KOPT-K1 (cell line): ENCODE measurements around the gene MR1.

ENCODE experiments used
- H3K27ac ChIP-seq: fragments of 200-600 bp; sonication (generic); 2 replicates; pipeline ENCODE4 v1.5.1; 2016; ENCODE audit warnings: antibody characterized with exemption, mild to moderate bottlenecking, low read depth, low read length; ENCODE audit not compliant: poor library complexity, severe bottlenecking
- H3K36me3 ChIP-seq: fragments of 200-600 bp; sonication (generic); 2 replicates; pipeline ENCODE4 v1.5.1; 2017; ENCODE audit warnings: antibody characterized with exemption, mild to moderate bottlenecking, low read length, moderate library complexity; ENCODE audit not compliant: insufficient read depth
- H3K9me3 ChIP-seq: fragments of 200-600 bp; sonication (generic); 2 replicates; pipeline ENCODE4 v1.5.1; 2017; ENCODE audit warnings: antibody characterized with exemption, low read length, mild to moderate bottlenecking; ENCODE audit not compliant: insufficient read depth, poor library complexity, severe bottlenecking

Gene MR1

DNA sequence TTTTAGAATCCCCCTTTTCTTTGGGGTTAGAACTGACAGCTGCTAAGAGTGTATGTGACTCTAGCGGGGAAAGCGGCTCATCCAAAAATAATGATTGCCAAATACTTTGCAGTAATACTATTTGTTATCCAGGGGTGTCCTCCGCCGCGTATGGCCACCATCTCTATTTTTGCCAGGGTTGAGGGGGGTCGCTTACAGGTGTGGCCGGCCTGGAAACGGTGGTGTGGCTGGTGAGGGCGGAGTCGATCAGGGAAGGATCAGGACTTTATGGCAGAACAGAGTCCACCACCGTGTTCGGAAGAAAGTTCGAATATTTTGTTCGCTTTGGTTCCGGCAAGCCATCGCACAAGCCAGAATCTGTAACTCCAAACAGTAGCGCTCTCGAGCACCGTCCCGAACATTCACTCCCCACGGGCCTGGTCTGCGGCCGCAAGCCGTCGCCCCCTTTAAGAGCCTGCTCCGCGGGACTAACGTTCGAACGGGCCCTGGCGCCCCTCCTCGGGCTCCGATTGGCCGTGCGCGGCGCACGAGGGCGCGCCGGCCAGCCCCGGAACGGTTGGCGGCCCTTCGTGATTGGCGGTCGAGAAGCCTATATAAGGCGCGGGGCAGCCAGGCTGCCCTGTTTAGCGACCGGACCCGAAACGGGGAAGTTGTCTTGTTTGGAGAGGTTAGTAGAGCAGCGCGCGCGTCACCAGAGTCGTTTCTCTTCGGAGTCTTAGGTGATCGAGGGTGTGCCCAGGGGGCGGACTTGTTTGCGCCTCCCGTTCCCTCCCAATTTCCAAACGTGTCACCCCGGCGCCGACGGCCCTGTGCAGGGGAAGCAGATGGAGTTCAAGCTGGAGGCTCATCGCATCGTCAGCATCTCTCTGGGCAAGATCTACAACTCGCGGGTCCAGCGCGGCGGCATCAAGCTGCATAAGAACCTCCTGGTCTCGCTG lies 54.6 kb downstream of the MR1 start, which contains the start of gene IER5:
TSS of gene IER5 (plus strand) at position 622 of the 938 bp plus-strand sequence. CDS start at position 825, 203 bp downstream.
- Histone ChIP-seq H3K36me3 (peaks cover 24% of the 10 kb centered on the region), H3K9me3 (no peaks in the 10 kb centered on the region), H3K27ac (peak within 1 kb of the TSS; percentile 75)

DNA sequence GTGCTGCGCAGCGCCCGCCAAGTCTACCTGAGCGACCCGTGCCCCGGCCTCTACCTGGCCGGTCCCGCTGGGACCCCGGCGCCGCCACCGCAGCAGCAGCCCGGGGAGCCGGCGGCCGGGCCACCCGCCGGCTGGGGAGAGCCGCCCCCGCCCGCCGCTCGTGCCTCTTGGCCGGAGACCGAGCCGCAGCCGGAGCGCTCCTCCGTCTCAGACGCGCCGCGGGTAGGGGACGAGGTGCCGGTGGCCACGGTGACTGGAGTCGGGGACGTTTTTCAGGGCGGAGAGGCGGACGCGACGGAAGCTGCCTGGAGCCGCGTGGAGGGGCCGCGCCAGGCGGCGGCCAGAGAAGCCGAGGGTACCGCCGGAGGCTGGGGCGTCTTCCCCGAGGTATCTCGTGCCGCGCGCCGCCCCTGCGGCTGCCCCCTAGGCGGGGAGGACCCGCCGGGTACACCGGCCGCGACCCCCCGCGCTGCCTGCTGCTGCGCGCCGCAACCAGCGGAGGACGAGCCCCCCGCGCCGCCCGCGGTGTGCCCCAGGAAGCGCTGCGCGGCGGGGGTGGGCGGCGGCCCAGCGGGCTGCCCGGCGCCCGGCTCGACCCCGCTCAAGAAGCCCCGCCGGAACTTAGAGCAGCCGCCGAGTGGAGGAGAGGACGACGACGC lies 55.4 kb downstream of the MR1 start:
- H3K27ac ChIP-seq = peak overlapping the region; percentile 75
- peaks cover 31% of the 10 kb centered on the region for H3K36me3 ChIP-seq
- no peaks in the 10 kb centered on the region for H3K9me3 ChIP-seq

DNA sequence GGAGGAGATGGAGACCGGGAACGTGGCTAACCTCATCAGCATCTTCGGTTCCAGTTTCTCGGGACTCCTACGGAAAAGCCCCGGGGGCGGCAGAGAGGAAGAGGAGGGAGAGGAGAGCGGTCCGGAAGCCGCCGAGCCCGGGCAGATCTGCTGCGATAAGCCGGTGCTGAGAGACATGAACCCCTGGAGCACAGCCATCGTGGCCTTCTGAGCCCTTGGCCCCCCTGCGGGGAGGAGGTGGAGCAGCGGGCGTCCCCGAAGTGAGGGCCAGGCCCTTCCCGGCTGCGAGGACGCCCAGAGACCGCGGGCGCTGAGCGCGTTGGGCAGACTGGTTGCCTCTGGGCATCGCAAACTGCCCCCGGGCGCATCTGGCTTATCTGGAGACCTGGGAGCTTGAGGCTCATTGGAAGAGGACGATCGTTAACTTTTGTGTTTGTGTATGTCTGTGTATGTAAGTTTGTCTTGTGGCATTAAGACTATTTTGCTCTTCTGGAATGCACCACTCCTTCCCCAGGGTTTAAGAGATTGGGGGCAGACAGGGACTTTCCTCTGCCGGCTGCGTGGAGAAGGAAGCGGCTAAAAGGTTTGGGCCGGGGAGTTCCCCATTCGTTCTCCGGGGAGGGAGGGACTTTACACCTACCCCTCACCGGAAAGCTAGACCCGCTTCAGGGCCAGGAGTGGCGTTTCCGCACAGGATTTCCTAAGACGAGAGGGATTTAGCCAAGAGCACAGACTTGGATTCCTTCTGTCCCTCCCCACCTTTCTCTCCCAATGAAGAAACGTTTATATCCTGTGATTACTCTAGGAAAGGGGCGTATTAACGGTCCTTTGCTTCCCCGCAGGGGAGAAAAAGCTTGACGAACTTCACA lies 56.1 kb downstream of the MR1 start:
- Histone ChIP-seq H3K27ac (peak overlapping the region; percentile 75), H3K36me3 (peaks cover 39% of the 10 kb centered on the region), H3K9me3 (no peaks in the 10 kb centered on the region)

DNA sequence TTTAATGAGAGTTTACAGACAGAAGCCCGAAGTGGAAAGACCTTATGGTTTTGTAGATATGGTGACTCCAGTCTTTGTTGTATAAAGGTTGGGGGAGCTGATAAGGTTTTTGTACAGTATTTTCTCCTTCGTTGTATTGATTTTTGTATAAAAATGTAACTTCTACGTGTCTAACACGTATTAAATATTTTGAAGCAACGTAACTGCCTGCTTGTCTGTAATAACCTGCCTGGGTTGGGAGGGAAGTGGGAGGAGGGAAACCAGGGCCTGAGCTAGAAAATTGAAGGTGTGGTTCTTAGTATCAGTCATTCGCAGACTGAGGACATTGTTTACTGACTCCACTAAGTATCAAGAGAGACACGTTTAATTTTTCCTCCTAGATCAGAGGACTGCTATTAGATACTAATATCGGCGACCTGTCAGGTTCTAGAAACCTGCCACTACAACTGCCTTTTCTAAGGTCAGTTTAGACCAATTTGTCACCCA lies 56.9 kb downstream of the MR1 start:
- Histone ChIP-seq H3K36me3 (peaks cover 43% of the 10 kb centered on the region), H3K9me3 (no peaks in the 10 kb centered on the region), H3K27ac (peak overlapping the region; percentile 75)

DNA sequence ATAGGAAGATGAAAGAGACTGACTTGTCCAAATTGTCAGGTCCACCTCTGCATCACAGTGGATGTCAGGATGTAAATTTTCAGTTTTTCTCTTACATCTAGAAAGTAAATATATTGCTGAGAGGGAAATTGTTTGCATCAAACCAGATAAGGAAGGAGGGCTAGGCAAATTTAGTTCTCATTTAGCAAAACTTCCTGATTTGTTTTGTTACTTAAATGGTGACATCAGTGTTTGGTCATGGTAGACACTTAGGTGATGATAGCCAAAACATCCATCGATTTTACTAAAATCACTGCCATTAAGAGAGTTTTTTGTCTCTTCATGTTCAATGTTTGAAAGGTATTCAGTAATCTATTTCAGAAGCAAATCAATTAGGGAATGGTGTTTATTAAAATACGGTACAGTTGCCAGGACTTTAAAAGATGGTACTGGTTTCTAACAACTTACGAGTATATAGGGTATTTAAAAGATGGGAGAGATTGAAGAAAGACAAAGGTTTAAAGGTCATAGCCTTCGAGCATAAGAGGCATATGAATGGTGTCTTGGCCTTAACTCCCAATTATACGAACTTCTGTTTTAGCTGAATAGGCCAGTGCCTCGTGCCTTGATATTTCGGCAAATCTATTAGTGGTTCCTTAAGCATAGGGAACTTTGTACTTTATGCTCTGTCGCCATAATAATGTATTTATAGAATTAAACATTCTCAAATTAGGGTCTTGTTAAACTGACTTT lies 57.7 kb downstream of the MR1 start:
- H3K9me3 ChIP-seq = no peaks in the 10 kb centered on the region
- peaks cover 43% of the 10 kb centered on the region for H3K36me3 ChIP-seq
- H3K27ac ChIP-seq = no peak overlapping the region

DNA sequence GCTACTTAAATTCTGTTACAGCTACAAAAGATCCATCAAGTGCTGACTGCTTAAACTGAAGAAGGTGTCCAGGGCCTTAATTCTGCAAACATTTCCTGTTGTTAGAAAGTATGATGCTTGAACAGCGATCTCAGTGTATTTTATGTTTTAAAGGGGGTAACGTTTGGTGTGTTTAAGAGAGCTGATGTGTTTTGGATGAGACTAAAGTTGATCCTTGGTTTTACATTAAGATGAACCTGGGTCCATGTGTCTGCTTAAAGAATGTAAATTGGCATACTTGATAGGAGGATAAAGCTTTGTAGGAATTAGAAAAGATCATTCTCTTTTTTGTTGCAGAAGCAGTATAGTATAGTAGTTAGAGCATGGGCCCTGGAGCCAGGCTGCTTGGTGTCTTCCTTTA lies 58.3 kb downstream of the MR1 start:
- H3K9me3 ChIP-seq = no peaks in the 10 kb centered on the region
- peaks cover 43% of the 10 kb centered on the region for H3K36me3 ChIP-seq
- H3K27ac ChIP-seq = no peak overlapping the region

DNA sequence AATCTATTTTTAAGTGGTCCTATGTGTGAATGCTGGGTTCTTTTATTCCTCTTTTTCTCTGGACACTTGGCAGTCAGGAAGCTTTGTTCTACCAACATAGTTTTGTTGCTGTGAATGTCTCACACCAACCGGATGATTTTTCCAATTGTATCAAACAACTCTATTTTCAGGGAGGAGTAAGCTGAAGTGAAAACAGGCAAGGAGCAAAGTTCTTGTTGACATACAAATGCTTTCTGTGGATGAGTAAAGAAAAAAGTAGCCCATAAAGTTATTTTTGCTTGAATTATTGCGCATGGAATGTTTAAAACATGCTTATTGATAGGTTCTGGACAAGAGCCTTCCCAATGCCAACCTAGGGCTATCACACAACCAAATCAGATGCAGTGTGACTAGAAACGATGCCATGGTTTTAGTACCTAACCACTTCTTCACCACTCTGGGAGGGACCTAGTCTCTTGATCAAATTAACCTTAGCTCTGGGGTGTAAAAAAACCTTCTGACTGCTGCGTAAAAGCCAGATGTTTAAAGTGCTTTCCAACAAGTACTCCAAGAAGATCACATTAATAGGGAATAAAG lies 59.2 kb downstream of the MR1 start:
- Histone ChIP-seq H3K36me3 (peaks cover 43% of the 10 kb centered on the region), H3K27ac (no peak overlapping the region), H3K9me3 (no peaks in the 10 kb centered on the region)

DNA sequence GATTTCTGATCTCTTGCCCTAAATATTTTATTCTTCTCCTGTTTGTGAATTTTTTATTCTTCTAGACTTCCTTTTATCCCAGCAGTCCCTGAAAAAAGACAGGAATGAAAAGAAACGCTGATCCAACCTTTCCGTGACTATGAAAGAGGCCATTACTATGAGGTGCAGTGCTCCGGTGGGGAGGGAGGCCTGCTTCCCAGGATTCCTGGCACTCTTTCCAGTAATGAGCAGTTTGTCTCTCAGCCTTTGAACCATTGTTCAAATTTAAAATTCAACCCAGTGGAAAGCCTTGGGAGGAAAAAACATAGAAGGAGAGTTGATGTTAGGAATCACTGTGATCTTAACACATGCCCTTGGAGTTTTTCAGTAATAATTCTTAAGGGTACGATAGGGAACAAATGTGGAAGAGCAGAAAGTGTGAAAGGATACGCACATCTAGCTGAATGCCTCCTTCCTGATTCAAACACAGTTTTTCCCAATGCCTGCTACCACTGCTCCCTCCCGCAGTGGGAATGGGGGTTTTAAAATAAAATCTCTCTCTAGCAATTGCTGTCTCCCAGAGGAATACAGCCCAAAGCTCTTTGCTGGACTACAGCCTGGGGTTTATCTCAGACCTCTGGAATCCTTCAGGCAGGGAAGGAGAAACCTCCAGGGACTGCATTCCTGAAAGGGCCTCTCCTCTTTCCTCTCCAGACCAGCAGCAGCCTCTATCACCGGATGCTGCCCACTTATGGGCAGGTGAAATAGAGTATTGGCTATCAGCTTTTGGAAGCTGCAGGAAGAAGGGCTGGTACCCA lies 60.8 kb downstream of the MR1 start:
- H3K9me3 ChIP-seq = no peaks in the 10 kb centered on the region
- H3K27ac ChIP-seq = no peak overlapping the region
- peaks cover 43% of the 10 kb centered on the region for H3K36me3 ChIP-seq

DNA sequence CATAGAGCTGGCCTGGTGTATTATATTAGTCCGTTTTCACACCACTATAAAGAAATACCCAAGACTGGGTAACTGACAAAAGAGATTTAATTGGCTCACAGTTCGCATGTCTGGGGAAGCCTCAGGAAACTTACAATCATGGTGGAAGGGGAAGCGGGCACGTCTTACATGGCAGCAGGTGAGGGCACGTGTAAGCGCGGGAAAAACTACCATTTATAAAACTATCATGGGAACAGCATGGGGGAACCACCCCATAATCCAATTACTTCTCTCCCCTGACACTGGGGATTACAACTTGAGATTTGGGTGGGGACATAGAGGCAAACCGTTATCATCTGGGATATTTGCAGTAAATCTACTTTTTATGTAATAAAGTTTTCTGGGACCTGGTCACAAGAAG lies 61.5 kb downstream of the MR1 start:
- no peak overlapping the region for H3K27ac ChIP-seq
- no peaks in the 10 kb centered on the region for H3K9me3 ChIP-seq
- peaks cover 43% of the 10 kb centered on the region for H3K36me3 ChIP-seq

DNA sequence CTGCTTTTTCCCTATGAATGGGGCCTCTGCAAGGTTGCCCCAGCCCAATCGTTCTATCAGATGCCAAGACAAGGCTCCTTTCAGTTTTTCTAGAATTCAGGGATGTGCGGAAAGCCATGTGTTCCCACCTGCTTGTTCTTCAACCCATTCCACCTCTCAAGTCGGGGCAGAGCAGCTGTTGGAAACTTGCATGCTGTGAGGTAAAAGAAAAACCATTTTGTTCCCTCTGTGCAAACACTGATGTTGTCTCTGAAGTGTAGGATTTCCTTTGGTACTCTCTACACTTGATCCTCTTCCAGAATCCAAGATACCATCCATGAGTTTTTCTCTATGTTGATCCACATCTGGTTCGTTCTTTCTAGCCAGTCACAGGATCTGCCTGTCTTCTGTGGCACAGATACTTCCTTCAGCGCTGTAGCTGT lies 62.0 kb downstream of the MR1 start:
- peaks cover 43% of the 10 kb centered on the region for H3K36me3 ChIP-seq
- no peak overlapping the region for H3K27ac ChIP-seq
- no peaks in the 10 kb centered on the region for H3K9me3 ChIP-seq

DNA sequence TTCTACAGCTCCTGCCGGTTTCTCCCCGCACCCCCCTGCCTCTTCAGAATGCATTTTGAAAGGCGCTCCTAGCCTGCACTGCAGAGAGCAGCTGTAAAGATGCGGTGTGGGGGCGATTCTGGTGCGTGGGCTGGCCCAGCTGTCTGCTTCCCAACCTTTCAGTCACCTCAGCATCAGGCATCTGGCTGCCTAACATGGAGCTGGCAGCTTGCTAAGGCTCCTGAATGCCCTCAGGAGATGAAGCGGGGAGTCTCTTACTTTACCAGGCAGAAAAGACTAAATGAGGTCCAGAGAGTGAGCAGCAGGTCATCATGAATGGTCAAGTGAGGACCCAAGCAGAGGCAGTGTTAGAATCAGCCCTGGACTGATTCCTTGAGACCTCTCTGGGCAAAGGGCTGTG lies 63.5 kb downstream of the MR1 start:
- H3K9me3 ChIP-seq = no peaks in the 10 kb centered on the region
- H3K36me3 ChIP-seq = peaks cover 30% of the 10 kb centered on the region
- H3K27ac ChIP-seq = no peak overlapping the region

DNA sequence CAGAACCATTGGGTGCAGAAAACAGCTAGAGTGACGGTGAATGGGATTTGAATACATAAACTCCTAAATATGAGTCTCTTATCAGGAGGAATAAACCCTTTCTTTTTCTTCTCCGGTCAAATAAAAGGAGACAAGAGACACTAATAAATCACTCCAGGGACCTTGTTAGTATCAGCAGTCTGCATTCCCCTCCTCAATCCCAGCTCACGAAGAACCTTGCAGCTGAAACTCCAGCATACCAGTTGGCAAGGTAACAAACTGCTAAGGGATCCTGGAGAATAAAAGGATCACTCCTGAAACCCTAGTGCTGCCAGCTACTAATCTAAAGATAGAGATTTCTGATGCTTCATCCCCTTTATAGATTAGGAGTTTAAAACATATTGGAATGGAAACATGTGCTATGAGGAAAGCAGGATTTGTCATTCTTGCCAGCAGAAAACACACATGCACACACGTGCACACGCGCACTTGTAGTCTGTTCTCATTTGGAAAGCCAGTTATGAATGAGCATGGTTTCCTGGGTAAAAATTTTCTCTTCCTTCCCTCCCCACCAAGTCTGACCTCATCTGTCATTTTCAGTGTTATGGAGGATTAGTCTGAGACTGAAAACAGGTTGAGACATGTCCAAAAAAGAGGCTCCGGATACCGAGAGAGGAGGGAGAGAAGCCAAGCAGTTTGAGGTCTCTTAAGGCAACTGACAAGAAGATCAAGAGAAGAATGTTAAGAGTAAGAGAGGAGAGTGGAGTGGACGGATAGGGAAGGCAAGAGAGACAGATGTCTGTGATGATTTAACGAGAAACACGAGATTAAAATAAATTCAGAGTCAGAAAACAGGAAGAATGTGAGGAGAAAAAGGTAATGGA lies 65.6 kb downstream of the MR1 start:
- H3K9me3 ChIP-seq = no peaks in the 10 kb centered on the region
- H3K36me3 ChIP-seq = peaks cover 9% of the 10 kb centered on the region
- H3K27ac ChIP-seq = no peak overlapping the region
